GM21717 (cell line): Measurements from ENCODE around the gene TBCD.

Experiments
- ATAC-seq: cut with Tn5 transposase; IDR thresholded peaks from one replicate; pipeline ENCODE4 v1.9.1; 2021; ENCODE audit warnings: mild to moderate bottlenecking, moderate library complexity; ENCODE audit not compliant: unreplicated experiment

The TBCD gene

GRCh38 chr17:82849076-82849945 is 97.4 kb downstream of the TBCD start:
- ATAC-seq = no peak

DNA sequence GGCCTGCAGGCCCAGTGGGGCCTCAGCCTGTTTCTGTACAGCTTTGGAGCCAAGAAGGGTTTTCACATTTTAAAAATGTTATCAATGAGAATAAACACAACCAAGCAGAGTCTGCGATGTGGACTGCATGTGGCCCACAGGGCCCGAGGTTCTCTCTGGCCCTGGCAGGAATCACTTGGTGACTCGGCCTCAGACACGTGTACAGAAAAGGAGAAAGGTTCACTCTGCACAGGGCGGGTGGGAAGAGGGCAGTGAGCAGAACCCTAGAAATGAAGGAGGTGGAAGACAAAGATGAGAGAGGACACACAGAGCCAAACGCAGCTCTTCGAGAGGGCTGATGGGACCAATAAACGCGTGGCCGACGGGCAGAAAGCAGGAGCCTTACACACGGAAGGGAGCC is 99.5 kb downstream of the TBCD start:
- no peak for ATAC-seq

GRCh38 chr17:82854226-82854625 is 102.4 kb downstream of the TBCD start:
- no peak for ATAC-seq

- ATAC-seq = no peak
These were observed 104.5 kb downstream of the TBCD start for GRCh38 chr17:82856361-82856760.

GRCh38 chr17:82858376-82859126 is 106.7 kb downstream of the TBCD start:
- ATAC-seq = no peak

DNA sequence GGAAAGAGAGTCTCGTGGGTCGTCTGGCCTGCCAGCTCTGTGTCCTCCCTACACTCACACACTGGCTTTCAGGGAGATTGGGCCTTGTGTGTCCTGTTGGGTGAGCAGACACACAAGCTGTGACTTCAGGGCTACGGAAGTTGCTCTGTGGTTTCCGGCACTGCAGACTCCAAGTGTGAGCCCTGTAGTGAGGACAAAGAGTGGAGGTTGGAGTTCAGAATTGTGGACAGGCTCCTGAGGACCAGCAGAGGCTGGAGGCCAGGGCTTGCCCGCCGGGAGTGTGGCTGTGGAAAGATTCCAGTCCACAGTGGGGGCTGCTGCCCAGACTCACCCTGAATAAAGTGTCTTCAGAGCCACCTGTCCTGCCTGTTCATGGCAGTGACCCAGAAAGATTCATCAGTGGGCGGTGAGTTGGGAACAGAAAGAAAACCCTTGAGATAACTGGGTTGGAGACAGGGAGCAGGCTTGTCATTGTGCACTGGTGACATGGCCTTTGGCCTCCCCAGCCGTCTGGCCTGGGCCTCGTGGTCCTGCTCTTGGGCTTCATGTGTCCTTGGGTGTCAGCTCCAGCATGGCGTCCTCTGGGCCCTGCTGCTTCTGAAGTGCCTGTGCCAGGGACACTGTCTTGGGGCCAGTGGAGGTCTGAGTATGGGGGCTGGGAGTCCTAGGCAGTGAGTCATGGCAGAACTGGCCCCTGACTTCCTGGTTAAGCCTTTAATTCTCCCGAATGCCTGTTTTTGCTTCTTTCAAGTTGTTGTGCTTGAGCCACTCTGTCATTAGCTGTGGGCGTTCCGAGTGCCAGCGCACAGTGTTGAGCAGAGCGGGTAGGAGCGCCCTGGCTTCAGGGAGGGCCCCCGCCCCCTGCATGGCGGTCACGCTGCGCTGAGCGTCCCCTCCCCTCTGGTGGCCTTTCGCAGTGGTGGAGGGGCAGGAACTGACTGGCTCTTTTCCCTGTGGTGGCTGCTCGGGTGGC is 107.9 kb downstream of the TBCD start:
- no peak for ATAC-seq

DNA sequence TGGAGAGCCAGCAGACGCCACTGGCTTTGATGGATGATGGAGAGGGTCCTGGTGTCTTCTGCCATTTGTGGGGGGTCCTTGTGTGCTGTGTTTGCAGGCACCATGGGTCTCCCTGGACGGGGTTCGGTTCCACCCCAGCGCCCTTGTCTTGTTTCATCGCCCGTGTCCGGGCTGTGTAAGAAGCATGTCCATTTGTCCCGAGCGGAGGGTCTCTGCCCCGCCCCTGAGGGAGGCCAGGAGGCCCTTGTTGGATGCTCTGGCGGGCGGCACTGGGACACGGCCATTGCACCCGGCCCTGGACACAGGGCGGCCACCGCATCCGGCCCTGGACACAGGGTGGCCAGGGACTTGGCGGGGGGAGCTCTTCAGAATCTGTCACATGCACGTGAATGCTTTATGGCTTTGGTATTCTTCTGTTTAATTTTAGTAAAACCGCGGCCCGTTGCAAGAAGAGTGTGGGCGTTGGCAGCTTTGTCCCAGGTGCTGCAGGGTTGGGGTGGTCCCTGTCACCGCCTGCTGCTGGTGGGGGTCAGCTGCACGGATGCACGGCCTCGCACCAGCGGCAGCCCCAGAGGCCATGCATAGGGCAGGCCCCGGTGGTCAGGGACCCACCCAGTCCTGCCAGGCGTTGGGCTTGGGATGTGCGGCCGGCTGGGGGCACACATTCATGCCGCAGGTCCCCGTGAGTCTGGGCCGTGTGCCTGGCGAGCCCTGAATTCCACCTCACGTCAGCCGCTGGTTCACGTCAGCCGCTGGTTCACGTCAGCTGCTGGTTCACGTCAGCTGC is 108.9 kb downstream of the TBCD start:
- no peak for ATAC-seq

DNA sequence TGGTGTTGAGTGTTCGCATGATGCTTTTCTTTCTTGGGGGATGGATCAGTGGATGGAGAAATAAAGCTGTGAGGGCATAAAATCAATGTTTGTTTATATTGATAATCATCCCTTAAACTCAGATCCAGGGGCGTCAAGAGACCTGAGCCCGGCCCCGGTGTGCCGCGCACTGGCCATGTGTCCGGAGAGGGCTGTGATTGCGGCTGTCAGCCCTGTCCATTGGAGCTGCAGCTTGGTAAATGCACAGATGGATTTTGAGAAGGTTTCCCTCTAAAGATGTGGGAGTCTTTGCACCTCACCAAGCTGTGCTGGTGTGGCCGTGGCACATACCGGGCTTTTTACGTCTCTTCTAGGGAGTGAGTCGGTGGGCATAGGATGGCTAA is 109.5 kb downstream of the TBCD start:
- no peak for ATAC-seq

DNA sequence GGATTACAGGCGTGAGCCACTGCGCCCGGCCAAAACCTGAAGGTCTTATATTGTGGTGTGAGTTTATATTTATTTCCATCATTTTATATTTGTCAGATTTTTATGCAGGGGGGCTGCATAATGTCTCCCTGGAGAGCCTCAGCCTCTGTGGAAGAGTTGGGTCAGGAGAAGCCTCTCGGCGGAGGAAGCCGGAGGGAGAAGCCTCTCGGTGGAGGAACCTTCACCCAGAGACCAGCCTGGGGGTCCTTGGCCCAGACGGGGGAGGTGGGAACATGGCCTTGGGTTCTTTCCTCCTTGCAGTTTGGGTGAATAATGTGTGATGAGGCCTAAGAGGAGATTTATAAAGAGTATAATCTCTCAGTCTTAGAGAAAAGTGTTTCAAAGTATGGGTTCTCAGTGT is 110.3 kb downstream of the TBCD start:
- ATAC-seq = no peak

DNA sequence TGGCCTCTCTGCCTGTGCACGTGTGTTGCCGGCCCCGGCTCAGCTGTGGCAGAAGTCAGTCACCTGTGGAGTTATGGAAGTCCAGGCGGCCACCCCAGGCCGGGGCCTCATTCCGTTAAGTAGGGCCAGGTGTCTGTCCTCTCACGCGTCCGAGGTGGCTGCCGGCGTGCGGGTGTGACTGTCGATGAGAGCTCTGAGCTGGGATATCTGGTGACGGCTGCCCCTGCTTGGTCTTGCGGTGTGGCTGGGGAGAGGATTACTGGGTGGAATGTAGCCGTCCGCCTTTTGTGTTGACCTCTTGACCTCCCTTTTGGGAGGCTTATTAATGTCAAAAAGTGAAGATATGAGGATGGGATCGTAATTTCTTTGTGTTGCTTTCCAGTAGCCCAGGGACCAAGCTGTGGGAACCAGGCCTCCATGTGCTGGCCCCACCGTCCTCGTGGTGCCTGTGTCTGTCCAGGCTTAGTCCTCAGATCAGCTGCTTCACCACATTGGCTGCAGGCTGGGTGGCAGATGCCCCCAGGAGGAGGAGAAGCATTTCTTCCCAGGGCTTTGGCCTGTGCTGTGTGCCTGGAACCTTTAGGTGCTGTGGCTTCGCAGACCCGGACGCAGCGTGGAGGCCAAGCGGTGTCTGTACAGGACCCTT is 111.0 kb downstream of the TBCD start:
- ATAC-seq = no peak

DNA sequence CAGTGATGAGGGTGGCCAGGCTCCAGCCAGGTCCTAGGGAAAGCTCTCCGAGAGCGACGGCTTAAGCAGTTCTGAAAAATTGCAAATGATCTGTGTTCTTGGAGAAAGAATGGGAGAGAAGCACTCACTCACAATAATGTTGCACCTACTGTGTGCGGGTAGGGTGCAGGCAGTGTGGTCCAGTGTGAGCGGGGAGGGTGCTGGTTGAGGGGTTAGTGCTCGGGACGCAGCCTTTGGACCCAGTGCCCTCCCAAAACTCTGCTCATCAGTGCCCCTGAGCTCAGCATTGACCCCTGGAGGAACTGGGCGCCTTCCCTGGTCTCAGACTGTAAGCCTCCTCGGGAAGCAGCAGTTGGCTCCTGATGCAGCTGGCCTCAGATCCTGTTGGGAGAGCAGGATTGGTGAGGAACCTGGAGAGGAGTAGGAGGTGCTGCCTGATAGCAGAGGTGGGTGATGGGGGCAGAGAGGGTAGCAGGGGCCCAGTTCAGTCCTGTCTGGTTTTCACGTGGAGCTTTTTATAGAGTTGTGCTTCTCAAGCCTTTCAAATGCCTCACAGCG is 111.6 kb downstream of the TBCD start:
- ATAC-seq = peak; percentile 2

DNA sequence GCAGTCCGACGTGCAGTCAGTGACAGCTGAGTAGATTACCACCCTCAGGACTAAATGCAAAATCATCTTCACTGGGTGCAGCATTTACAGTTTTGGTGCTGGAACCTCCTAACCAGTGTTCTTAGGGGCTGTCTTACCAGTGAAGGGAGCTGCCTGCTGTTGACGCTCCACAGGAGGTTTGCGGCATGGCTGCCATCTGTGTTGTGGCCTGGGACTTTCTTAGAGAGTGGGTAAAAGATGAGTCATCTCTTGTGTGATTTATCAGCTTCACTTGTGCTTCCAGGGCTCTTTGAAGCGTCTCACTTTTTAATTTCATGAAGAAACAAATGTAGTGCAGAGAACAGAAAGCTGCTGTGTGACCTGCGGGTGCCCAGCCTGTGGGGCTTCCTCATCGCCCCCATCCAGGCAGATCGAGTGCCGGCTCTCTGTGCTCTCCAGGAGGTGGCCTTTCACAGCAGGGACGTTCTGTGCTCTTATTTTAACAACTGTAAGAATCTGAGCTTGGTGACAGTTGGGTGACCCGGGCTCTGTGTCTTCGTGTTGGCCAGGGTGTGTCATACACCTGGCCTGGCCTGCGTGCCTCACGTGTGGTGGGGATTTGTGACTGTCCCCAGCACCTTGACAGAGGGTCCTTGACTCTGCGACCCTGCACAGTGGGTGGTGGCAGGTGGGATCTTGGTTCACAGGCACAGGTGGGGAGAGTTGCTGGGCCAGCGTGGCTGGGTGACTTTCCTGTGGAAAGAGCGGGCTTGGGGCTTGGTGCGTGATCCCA is 112.3 kb downstream of the TBCD start:
- peak; percentile 68 for ATAC-seq

DNA sequence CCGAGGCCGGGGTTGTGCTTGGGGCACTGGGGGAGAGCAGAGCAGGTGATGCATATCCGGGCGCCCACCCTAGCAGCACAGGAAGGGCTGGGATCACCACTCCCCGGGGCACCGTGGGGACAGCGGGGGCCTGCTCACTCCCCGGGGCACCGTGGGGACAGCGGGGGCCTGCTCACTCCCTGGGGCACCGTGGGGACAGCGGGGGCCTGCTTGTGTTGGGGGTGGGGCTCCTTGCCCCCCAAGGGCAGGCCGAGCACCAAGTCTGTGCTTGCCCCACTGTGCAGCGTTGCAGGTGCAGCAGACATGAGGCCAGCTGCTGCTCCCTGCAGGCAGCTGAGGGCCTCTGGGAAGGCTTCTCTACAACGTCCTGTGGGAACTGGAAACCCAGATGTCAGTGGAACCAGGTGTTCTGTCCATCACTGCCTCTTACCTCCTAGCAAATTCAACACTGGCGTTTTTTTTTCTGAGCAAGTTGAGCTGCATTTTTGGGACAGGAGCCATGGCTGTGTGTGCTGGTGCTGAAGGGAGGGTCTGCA is 112.9 kb downstream of the TBCD start:
- no peak for ATAC-seq

DNA sequence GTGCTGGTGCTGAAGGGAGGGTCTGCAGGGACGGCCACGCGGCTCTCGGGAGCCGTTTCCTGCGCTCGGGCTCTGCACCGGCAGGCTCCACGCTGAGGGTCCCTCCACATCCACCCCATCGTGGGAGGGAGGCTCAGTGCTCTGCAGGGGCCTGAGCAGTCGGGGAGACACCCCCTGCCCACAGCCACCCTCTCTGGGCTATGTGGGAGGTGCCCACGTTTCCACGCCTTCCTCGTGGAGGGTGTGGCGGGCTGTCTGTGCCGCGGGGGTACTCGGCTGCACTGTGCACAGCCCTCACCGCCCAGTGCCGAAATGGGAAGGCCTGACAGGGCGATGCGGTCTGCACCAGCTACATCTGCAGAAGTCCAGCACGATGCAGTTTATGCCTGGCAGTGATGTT is 113.4 kb downstream of the TBCD start:
- ATAC-seq = no peak

GRCh38 chr17:82865774-82866395 is 114.0 kb downstream of the TBCD start:
- no peak for ATAC-seq

DNA sequence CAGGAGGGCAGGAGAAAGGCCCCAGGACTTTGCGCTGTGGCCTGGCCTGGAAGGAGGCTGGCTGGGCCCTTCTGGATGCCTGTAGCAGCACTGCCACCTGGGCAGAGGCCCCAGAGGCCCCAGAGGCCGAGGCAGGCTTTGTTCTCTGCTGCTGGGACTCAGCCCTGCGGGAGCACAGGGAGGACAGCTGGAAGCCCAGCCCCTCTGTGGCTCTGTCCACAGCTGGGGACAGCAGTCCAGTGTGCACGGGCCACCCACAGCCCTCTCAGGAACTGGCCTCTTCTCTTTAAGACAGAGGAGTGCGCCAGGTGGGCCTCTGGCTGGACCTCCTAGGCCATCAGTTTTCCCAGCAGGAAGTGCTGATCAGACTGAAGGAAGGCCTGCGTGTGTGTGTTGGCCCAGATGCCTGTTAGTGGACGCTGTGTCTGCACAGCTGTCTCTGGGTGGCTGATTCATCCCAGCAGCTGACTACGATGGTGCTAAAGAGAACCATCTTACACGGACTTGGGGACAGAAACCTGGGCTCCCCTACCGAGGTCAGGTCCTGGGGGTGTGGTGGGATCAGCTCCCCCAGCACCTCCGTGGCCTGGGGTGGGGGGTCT is 114.8 kb downstream of the TBCD start:
- ATAC-seq = no peak

- ATAC-seq = no peak
These were observed 116.0 kb downstream of the TBCD start for GRCh38 chr17:82867763-82868325.
